CD4-positive, alpha-beta memory T cell (primary cell): ENCODE results near the gene CHAF1A. TPM values are rescaled to one million over a fixed set of nuclear protein-coding genes. Genes with fewer than 3 reads are reported as not detected.

Source experiments
- CTCF ChIA-PET: fragments of 350-600 bp; sonication (Branson Sonifier 250); formaldehyde crosslinking; loops from one replicate; lab custom pipeline; 2021; ENCODE audit warnings: inconsistent platforms; ENCODE audit not compliant: partially characterized antibody; lab: Charles Lee
- POLR2A ChIA-PET: fragments of 350-600 bp; sonication (Branson Sonifier 250); formaldehyde crosslinking; loops from one replicate; lab custom pipeline; 2021; ENCODE audit not compliant: partially characterized antibody; lab: Charles Lee
- DNase-seq, 5 donors: peaks; one replicate each; pipeline versions ENCODE4 v3.0.0 to v3.0.0-alpha.2; 2020 to 2022; ENCODE audit warnings: mixed read lengths in 1 of 5
- H3K27ac ChIP-seq: one replicate; pipeline ENCODE4 v1.7.0; 2013; ENCODE audit warnings: low read depth, low read length
- H3K27me3 ChIP-seq: 2 replicates; pipeline ENCODE4 v1.7.0; 2013; ENCODE audit warnings: mild to moderate bottlenecking, low read length, moderate library complexity; ENCODE audit not compliant: insufficient read depth
- H3K36me3 ChIP-seq: 2 replicates; pipeline ENCODE4 v1.7.0; 2013; ENCODE audit warnings: mild to moderate bottlenecking, low read length, moderate library complexity; ENCODE audit not compliant: insufficient read depth
- H3K4me1 ChIP-seq: 2 replicates; pipeline ENCODE4 v1.7.0; 2013; ENCODE audit warnings: mild to moderate bottlenecking, low read length, moderate library complexity; ENCODE audit not compliant: insufficient read depth
- H3K4me3 ChIP-seq, 2 donors: one replicate each; pipeline ENCODE4 v1.7.0; 2013; ENCODE audit warnings: low read length in 2 of 2, mild to moderate bottlenecking in 1 of 2
- H3K9me3 ChIP-seq, 2 donors: one replicate each; pipeline ENCODE4 v1.7.0; 2013; ENCODE audit warnings: low read length in 2 of 2, control low read depth in 1 of 2; ENCODE audit not compliant: control insufficient read depth in 1 of 2
- H3K27ac Mint-ChIP-seq, 7 donors: one replicate each; pipeline ENCODE4 v1.8.0; 2020 to 2021; ENCODE audit warnings: mixed read lengths in 7 of 7, mild to moderate bottlenecking in 6 of 7, inconsistent platforms in 3 of 7, moderate library complexity in 3 of 7
- H3K27me3 Mint-ChIP-seq, 2 donors: one replicate each; pipeline ENCODE4 v1.8.0; 2020 to 2021; ENCODE audit warnings: mixed read lengths in 2 of 2
- H3K36me3 Mint-ChIP-seq, 2 donors: one replicate each; pipeline ENCODE4 v1.8.0; 2020 to 2021; ENCODE audit warnings: mixed read lengths in 2 of 2, inconsistent platforms in 1 of 2, mild to moderate bottlenecking in 1 of 2
- H3K4me1 Mint-ChIP-seq, 4 donors: one replicate each; pipeline ENCODE4 v1.8.0; 2020 to 2021; ENCODE audit warnings: mixed read lengths in 4 of 4, mild to moderate bottlenecking in 1 of 4
- H3K4me3 Mint-ChIP-seq, 8 donors: one replicate each; pipeline ENCODE4 v1.8.0; 2020 to 2021; ENCODE audit warnings: mixed read lengths in 8 of 8, mild to moderate bottlenecking in 7 of 8, moderate library complexity in 6 of 8, inconsistent platforms in 3 of 8
- H3K9me3 Mint-ChIP-seq, 8 donors: one replicate each; pipeline ENCODE4 v1.8.0; 2020 to 2021; ENCODE audit warnings: mixed read lengths in 8 of 8, mild to moderate bottlenecking in 5 of 8, inconsistent platforms in 3 of 8, moderate library complexity in 1 of 8
- intact Hi-C: fragments of 100-400 bp; cut with micrococcal nuclease; formaldehyde crosslinking; loops from one replicate; pipeline ENCODE4 v1.15.1; 2023
- polyA plus RNA-seq, 2 donors: library from polyadenylated mRNA; unstranded; fragments of 300-500 nt; fragmentation: Illumina TruSeq; gene quantifications; one replicate each; pipeline ENCODE4 v1.2.3, GENCODE V29; 2021
- total RNA-seq, 2 experiments: library from RNA; stranded (reverse); gene quantifications; one replicate each; pipeline ENCODE4 v1.2.3, GENCODE V29; 2021

The CHAF1A gene
- total and polyA plus RNA-seq, 4 experiments from 2014 or later, result 2.8 to 18.1 (median 9.2) TPM

DNA sequence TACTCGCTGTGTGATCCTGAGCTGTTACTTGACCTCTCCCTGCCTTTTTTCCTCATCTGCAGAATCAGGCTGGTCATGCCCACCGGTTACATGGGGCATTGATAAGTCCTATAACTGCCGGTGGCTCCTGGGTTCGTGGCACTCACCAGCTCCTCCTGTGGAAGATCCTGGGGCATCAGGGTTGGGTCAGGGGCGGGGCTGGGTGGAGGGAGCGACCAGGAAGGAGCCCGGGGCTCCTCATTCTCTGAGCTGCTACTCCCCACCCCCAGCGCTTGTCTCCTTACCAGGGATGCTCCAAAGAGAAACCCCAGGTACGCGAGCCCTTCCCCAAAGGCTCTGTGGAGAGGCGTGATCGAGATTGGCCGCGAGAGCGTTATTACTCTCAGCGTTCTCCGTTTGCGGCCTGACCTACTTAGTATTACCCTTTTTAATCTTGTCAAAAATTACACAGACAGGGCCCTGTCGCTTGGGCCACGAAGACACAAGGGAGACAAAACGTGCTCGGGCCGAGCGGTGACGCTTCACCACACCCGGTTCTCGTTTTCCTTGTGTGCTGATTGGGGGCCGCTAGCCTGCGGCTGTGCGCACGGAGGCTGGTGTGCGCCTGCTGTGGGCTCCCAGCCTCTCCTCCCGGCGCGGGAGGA is 80.4 kb downstream of the CHAF1A start:
- peaks cover 7% of the 10 kb centered on the region for H3K36me3 ChIP-seq
- H3K4me3 ChIP-seq, result no peak overlapping the region
- ChIA-PET POLR2A (no interaction called here), CTCF (no interaction called here)
- Mint-ChIP-seq H3K27ac (no peak overlapping the region), H3K27me3 (no peaks in the 10 kb centered on the region), H3K9me3 (no peaks in the 10 kb centered on the region), H3K36me3 (peaks cover 14 to 20% of the 10 kb centered on the region in 2 donors), H3K4me1 (peaks cover 0 to 4% (median 1%) of the 10 kb centered on the region in 4 donors), H3K4me3 (no peak overlapping the region)
- H3K4me1 ChIP-seq, result no peaks in the 10 kb centered on the region
- H3K27me3 ChIP-seq, result no peaks in the 10 kb centered on the region
- no peak overlapping the region for H3K27ac ChIP-seq
- H3K9me3 ChIP-seq, result no peaks in the 10 kb centered on the region
- DNase-seq, result no peak
- intact Hi-C loops, result no loop called here

DNA sequence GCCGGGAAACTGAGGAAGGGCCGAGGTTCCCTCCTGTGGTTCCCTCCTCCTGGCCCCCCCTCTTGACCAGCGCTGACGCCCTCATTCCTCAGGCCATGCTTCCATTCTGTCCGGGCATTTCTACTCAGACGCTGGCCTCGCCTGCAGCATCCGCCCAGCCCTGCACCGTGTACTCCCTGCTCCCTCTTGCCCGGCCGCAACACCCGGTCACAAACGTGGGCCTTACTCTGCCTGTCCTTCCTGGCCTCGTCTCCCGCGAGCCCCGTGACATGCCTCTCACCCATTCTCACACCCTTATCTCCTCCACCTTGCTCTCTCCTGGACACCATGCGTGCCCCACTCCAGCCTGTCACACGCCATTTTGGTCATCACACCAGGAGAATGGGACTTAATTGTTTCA is 80.9 kb downstream of the CHAF1A start:
- Mint-ChIP-seq H3K27ac (peak overlapping the region in 2 of 7 donors; percentile 20 to 68), H3K4me1 (peaks cover 0 to 4% (median 1%) of the 10 kb centered on the region in 4 donors), H3K27me3 (no peaks in the 10 kb centered on the region), H3K4me3 (no peak overlapping the region), H3K9me3 (no peaks in the 10 kb centered on the region), H3K36me3 (peaks cover 14 to 20% of the 10 kb centered on the region in 2 donors)
- Histone ChIP-seq H3K9me3 (no peaks in the 10 kb centered on the region), H3K36me3 (peaks cover 7% of the 10 kb centered on the region), H3K4me3 (no peak overlapping the region), H3K27ac (no peak overlapping the region), H3K4me1 (no peaks in the 10 kb centered on the region), H3K27me3 (no peaks in the 10 kb centered on the region)
- DNase-seq, result no peak
- intact Hi-C loops, result no loop called here
- CTCF ChIA-PET, result interaction anchor here (0.7 kb wide), 1 partner anchor 12 kb away, joined by 4 read pairs; no protein-coding TSS in a partner anchor
- POLR2A ChIA-PET, result no interaction called here

DNA sequence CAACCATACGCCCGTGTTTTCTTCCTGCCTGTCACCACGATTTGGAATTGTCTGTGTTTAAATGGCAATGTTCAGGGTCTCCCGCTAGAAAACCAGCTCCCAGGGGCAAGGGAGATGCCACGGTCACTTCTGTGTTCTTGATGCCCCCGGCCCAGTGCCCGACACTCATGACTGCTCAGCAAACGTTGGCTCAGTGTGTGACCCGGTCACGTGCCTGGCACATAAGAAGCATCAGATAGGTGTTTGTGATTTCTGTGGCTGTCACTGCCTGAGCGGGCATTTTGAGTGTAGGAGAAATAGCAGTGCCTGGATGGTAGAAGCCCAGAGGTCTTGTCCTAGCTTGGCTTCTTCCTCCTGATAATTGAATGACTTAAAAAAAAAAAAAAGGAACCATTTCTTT is 85.1 kb downstream of the CHAF1A start:
- H3K27ac Mint-ChIP-seq, result peak overlapping the region in 1 of 7 donors; percentile 24

GRCh38 chr19:4488496-4488895 is 86.1 kb downstream of the CHAF1A start:
- no peak overlapping the region for H3K27ac ChIP-seq
- H3K9me3 ChIP-seq, result no peaks in the 10 kb centered on the region
- no peaks in the 10 kb centered on the region for H3K4me1 ChIP-seq
- no peaks in the 10 kb centered on the region for H3K27me3 ChIP-seq
- Mint-ChIP-seq H3K36me3 (peaks cover 18 to 26% of the 10 kb centered on the region in 2 donors), H3K27ac (no peak overlapping the region), H3K4me3 (no peak overlapping the region), H3K27me3 (no peaks in the 10 kb centered on the region), H3K4me1 (peaks cover 0 to 4% (median 1%) of the 10 kb centered on the region in 4 donors), H3K9me3 (no peaks in the 10 kb centered on the region)
- ChIA-PET POLR2A (no interaction called here), CTCF (no interaction called here)
- DNase-seq, result no peak
- H3K4me3 ChIP-seq, result no peak overlapping the region
- intact Hi-C loops, result no loop called here
- peaks cover 14% of the 10 kb centered on the region for H3K36me3 ChIP-seq

More for the DNA sequence above, 85.1 kb downstream of the CHAF1A start:
- Histone ChIP-seq H3K9me3 (no peaks in the 10 kb centered on the region), H3K4me3 (no peak overlapping the region), H3K4me1 (no peaks in the 10 kb centered on the region), H3K36me3 (peaks cover 7% of the 10 kb centered on the region), H3K27me3 (no peaks in the 10 kb centered on the region), H3K27ac (no peak overlapping the region)
- ChIA-PET POLR2A (no interaction called here), CTCF (no interaction called here)
- H3K27me3 Mint-ChIP-seq, result no peaks in the 10 kb centered on the region
- DNase-seq, result no peak
- H3K36me3 Mint-ChIP-seq, result peaks cover 19 to 28% of the 10 kb centered on the region in 2 donors
- peaks cover 0 to 4% (median 1%) of the 10 kb centered on the region in 4 donors for H3K4me1 Mint-ChIP-seq
- H3K4me3 Mint-ChIP-seq, result no peak overlapping the region
- intact Hi-C loops, result no loop called here
- no peaks in the 10 kb centered on the region for H3K9me3 Mint-ChIP-seq

- H3K36me3 Mint-ChIP-seq, result peaks cover 11 to 29% of the 10 kb centered on the region in 2 donors
- POLR2A ChIA-PET, result interaction anchor here (1.0 kb wide), 1 partner anchor 18 kb away, joined by 3 read pairs; no protein-coding TSS in a partner anchor
- CTCF ChIA-PET, result no interaction called here
Observed at GRCh38 chr19:4491446-4491845, 89.0 kb downstream of the CHAF1A start.

DNA sequence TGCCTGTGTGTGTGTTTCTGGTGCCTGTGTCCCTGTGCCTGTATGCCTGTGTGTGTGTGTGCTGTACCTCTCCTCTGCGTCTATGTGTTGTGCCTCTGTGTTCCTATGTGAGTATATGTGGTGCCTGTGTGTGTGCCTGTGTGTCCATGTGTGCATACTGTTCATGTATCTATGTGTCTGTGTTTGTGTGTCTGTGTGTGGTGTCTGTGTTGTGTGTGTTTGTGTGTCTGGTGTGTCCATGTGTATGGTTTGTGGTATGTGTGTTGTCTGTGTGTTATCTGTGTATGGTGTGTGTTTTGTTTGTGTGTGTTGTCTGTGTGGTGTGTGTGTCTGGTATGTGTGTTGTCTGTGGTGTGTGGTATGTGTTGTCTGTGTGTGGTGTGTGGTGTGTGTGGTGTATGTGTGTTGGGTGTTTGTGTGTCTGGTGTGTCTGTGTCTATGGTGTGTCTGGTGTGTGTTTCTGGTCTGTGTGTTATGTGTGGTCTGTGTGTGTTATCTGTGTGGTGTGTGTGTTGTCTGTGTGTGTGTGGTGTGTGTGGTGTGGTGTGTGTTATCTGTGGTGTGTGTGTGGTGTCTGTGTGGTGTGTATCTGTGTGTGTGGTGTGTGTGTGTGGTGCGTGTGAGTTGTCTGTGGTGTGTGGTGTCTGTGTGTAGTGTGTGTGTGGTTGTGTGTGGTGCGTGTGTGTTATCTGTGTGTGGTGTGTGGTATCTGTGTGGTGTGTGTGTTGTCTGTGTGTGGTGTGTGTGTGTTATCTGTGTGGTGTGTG is 90.1 kb downstream of the CHAF1A start:
- H3K27me3 Mint-ChIP-seq, result no peaks in the 10 kb centered on the region
- peaks cover 8 to 25% of the 10 kb centered on the region in 2 donors for H3K36me3 Mint-ChIP-seq
- H3K4me1 Mint-ChIP-seq, result no peaks in the 10 kb centered on the region
- H3K4me3 Mint-ChIP-seq, result no peak overlapping the region
- Histone ChIP-seq H3K27ac (no peak overlapping the region), H3K27me3 (no peaks in the 10 kb centered on the region), H3K36me3 (peaks cover 16% of the 10 kb centered on the region), H3K4me3 (no peak overlapping the region), H3K9me3 (no peaks in the 10 kb centered on the region), H3K4me1 (no peaks in the 10 kb centered on the region)
- H3K27ac Mint-ChIP-seq, result no peak overlapping the region
- no peaks in the 10 kb centered on the region for H3K9me3 Mint-ChIP-seq
- ChIA-PET CTCF (no interaction called here), POLR2A (no interaction called here)
- intact Hi-C loops, result no loop called here
- DNase-seq, result no peak

More at GRCh38 chr19:4491446-4491845, 89.0 kb downstream of the CHAF1A start:
- no peak overlapping the region for H3K27ac ChIP-seq
- Mint-ChIP-seq H3K4me1 (no peaks in the 10 kb centered on the region), H3K27ac (no peak overlapping the region), H3K9me3 (no peaks in the 10 kb centered on the region), H3K4me3 (no peak overlapping the region), H3K27me3 (no peaks in the 10 kb centered on the region)
- peaks cover 16% of the 10 kb centered on the region for H3K36me3 ChIP-seq
- DNase-seq, result no peak
- no peak overlapping the region for H3K4me3 ChIP-seq
- H3K27me3 ChIP-seq, result no peaks in the 10 kb centered on the region
- intact Hi-C loops, result no loop called here
- no peaks in the 10 kb centered on the region for H3K4me1 ChIP-seq
- H3K9me3 ChIP-seq, result no peaks in the 10 kb centered on the region
